GM12878 (cell line): ENCODE results near the gene METTL5. TPM values are rescaled to one million over a fixed set of nuclear protein-coding genes. Genes with fewer than 3 reads are reported as not detected.

Experiments
- ATAC-seq: fragments of 200-7000 bp; cut with Tn5 transposase; 3 replicates; pipeline ENCODE4 v1.9.1; 2020; ENCODE audit warnings: mild to moderate bottlenecking, moderate library complexity
- BruUV-seq: library from RNA; stranded (reverse); fragments of 400-500 nt; replicated peaks from 2 replicates; lab custom pipeline; 2021; lab: Mats Ljungman, UMichigan
- CTCF ChIA-PET: fragments of 300-600 bp; sonication (Branson Sonifier 250); formaldehyde crosslinking; extraction: SDS; loops from one replicate; lab custom pipeline; 2021; ENCODE audit warnings: inconsistent platforms; lab: Yijun Ruan, JAX
- POLR2A ChIA-PET: fragments of 350-600 bp; formaldehyde crosslinking; extraction: SDS; loops from one replicate; lab custom pipeline; 2021; ENCODE audit warnings: inconsistent platforms; lab: Charles Lee
- RAD21 ChIA-PET: fragments of 300-600 bp; sonication (Branson Sonifier 250); formaldehyde crosslinking; loops from one replicate; lab custom pipeline; 2023; ENCODE audit warnings: antibody characterized with exemption; ENCODE audit not compliant: unreplicated experiment; lab: Charles Lee
- SMC1A ChIA-PET: fragments of 300-600 bp; sonication (Branson Sonifier 250); formaldehyde crosslinking; loops from one replicate; lab custom pipeline; 2023; ENCODE audit not compliant: unreplicated experiment, uncharacterized antibody; lab: Charles Lee
- DNase-seq: peaks from one replicate; pipeline ENCODE4 v3.0.0-alpha.2; 2011; ENCODE audit warnings: low read depth, low spot score
- FAIRE-seq: peaks from 3 replicates; lab custom pipeline; 2011; peaks lifted over from hg19 to GRCh38; lab: Jason Lieb, UNC
- H2AFZ ChIP-seq: 2 replicates; pipeline ENCODE4 v1.6.0; 2011; ENCODE audit warnings: low read depth, low read length, control low read depth; ENCODE audit not compliant: control insufficient read depth
- H3K27ac ChIP-seq: 2 replicates; pipeline ENCODE4 v1.5.1; 2011; ENCODE audit warnings: control low read depth; ENCODE audit not compliant: control insufficient read depth, insufficient read depth
- H3K27me3 ChIP-seq, 2 experiments: replicated peaks in 1 of 2; 2 replicates each; pipeline versions ENCODE4 v1.6.0 to v1.6.1; 2011; ENCODE audit warnings: low read length in 1 of 2; ENCODE audit not compliant: control insufficient read depth in 2 of 2, insufficient read depth in 2 of 2
- H3K36me3 ChIP-seq, 2 experiments: 2 replicates each; pipeline ENCODE4 v1.5.1; 2011; ENCODE audit warnings: low read length in 1 of 2; ENCODE audit not compliant: control insufficient read depth in 2 of 2, insufficient read depth in 2 of 2
- H3K4me1 ChIP-seq: 2 replicates; pipeline ENCODE4 v1.6.1; 2011; ENCODE audit warnings: mild to moderate bottlenecking, low read length, moderate library complexity, mixed read lengths; ENCODE audit not compliant: control insufficient read depth, insufficient read depth
- H3K4me2 ChIP-seq: 2 replicates; pipeline ENCODE4 v1.6.0; 2011; ENCODE audit warnings: control low read depth; ENCODE audit not compliant: control insufficient read depth, insufficient read depth
- H3K4me3 ChIP-seq: fragments of 200-600 bp; sonication (generic); 2 replicates; pipeline ENCODE4 v1.5.1; 2016
- H3K79me2 ChIP-seq: 2 replicates; pipeline ENCODE4 v1.6.0; 2011; ENCODE audit warnings: low read length; ENCODE audit not compliant: control insufficient read depth, insufficient read depth
- H3K9ac ChIP-seq: 2 replicates; pipeline ENCODE4 v1.8.0; 2011; ENCODE audit warnings: low read length, control low read depth, mixed read lengths; ENCODE audit not compliant: control insufficient read depth, insufficient read depth
- H3K9me3 ChIP-seq: replicated peaks from 3 replicates; pipeline ENCODE4 v1.5.1; 2011; ENCODE audit warnings: mild to moderate bottlenecking, low read length; ENCODE audit not compliant: control insufficient read depth, insufficient read depth
- H4K20me1 ChIP-seq: 2 replicates; pipeline ENCODE4 v1.6.0; 2011; ENCODE audit not compliant: control insufficient read depth, insufficient read depth
- ASH2L ChIP-seq: fragments of 300-600, 200-600 bp; sonication (generic); IDR thresholded peaks from 2 replicates; pipeline ENCODE4 v1.6.1; 2017; ENCODE audit warnings: low read depth, mild to moderate bottlenecking, borderline replicate concordance
- E4F1 ChIP-seq: fragments of 450-650 bp; IDR thresholded peaks from 2 replicates; pipeline ENCODE4 v1.6.1; 2018; ENCODE audit warnings: borderline replicate concordance, mild to moderate bottlenecking; ENCODE audit not compliant: partially characterized antibody
- ESRRA ChIP-seq: IDR thresholded peaks from 2 replicates; pipeline ENCODE4 v1.6.1; 2012; ENCODE audit warnings: mild to moderate bottlenecking, low read length, improper control_type of control experiment
- FOS ChIP-seq: IDR thresholded peaks from 3 replicates; pipeline ENCODE4 v1.6.1; 2011; ENCODE audit warnings: borderline replicate concordance; ENCODE audit not compliant: insufficient read length; ENCODE audit errors: extremely low read depth
- HSF1 ChIP-seq: fragments of 150-350 bp; IDR thresholded peaks from 2 replicates; pipeline ENCODE4 v1.6.1; 2014; ENCODE audit warnings: mild to moderate bottlenecking, low read depth, low read length
- IRF3 ChIP-seq: fragments of 450-650 bp; IDR thresholded peaks from 2 replicates; pipeline ENCODE4 v1.6.1; 2014; ENCODE audit warnings: mild to moderate bottlenecking
- MTA3 ChIP-seq: IDR thresholded peaks from 2 replicates; pipeline ENCODE4 v1.6.1; 2012; ENCODE audit warnings: low read length, inconsistent platforms, borderline replicate concordance
- TAF1 ChIP-seq: IDR thresholded peaks from 2 replicates; pipeline ENCODE4 v1.6.1; 2011; ENCODE audit warnings: mild to moderate bottlenecking, low read depth, low read length, borderline replicate concordance
- ZBTB40 ChIP-seq: fragments of 450-650 bp; IDR thresholded peaks from 2 replicates; pipeline ENCODE4 v1.6.1; 2016; ENCODE audit warnings: mild to moderate bottlenecking, moderate library complexity, borderline replicate concordance
- WGBS: methylation state at CpG from one replicate; pipeline ENCODE4 v1.1.6; 2016; ENCODE audit warnings: low lambda C conversion rate; ENCODE audit not compliant: insufficient replicate concordance, insufficient coverage; ENCODE audit errors: missing lambda C conversion rate; 5-methylcytosine and 5-hydroxymethylcytosine counted together
- in situ Hi-C: fragments of 300-500 bp; cut with MboI; formaldehyde crosslinking; loops from 9 replicates; pipeline ENCODE4 v1.14.3; 2018; ENCODE audit warnings: mixed read lengths
- intact Hi-C: fragments of 100-400 bp; cut with micrococcal nuclease; formaldehyde crosslinking; loops from one replicate; pipeline ENCODE4 v1.14.2; 2022; ENCODE audit not compliant: unreplicated experiment
- polyA plus RNA-seq, 11 experiments: library from polyadenylated mRNA; depleted of rRNA in 4 of 11; unstranded in 6 of 11; stranded (reverse) in 5 of 11; fragments of >200 nt; fragmentation: Nextera tagmentation in 4 of 11; fragmentation: Illumina TruSeq in 1 of 11; extraction: Ambion mirVana in 4 of 11; extraction: Trizol in 1 of 11; gene quantifications; 1 replicate in 1 of 11; 2 replicates in 10 of 11; pipeline versions ENCODE4 v1.2.1 to v1.2.3, GENCODE V29; 2011 to 2016; ENCODE audit warnings: inconsistent platforms in 2 of 11, missing spikeins in 2 of 11, low read depth in 1 of 11
- total RNA-seq, 4 experiments: library from RNA; depleted of rRNA in 3 of 4; stranded (reverse); fragments of >200 nt in 3 of 4; fragmentation: Illumina TruSeq in 1 of 4; extraction: Trizol in 1 of 4; gene quantifications; 2 replicates each; pipeline versions ENCODE4 v1.2.1 to v1.2.3, GENCODE V29; 2013 to 2021

Gene METTL5
- total and polyA plus RNA-seq, 10 of the 15 experiments (the other 5 are each of a cell fraction or from before 2014, with no cell fraction given): 55.0 to 204 (median 87.4) TPM

GRCh38 chr2:169782513-169782912 is 42.2 kb downstream of the METTL5 start:
- Histone ChIP-seq H3K9me3 (no peaks in the 10 kb centered on the region), H3K4me2 (no peak overlapping the region), H4K20me1 (no peaks in the 10 kb centered on the region), H2AFZ (no peak overlapping the region), H3K36me3 (no peaks in the 10 kb centered on the region), H3K79me2 (no peaks in the 10 kb centered on the region), H3K9ac (no peak overlapping the region), H3K27me3 (no peaks in the 10 kb centered on the region), H3K4me3 (no peak overlapping the region), H3K27ac (no peak overlapping the region), H3K4me1 (no peaks in the 10 kb centered on the region)
- intact Hi-C loops (no loop called here), in situ Hi-C loops (no loop called here)
- ChIA-PET CTCF (interaction anchor here (0.6 to 1.0 kb wide), 3 partner anchors 12 to 144 kb away, joined by 3 to 4 read pairs (median 3); no protein-coding TSS in a partner anchor), SMC1A (interaction anchor here (1.0 kb wide), 1 partner anchor 20 kb away, joined by 3 read pairs; no protein-coding TSS in a partner anchor), RAD21 (no interaction called here), POLR2A (no interaction called here)
- ATAC-seq (no peak), DNase-seq (no peak), FAIRE-seq (no peak)
- BruUV-seq: no TSS peak
- no peak for TF ChIP-seq IRF3
- TF ChIP-seq ASH2L: no peak
- TF ChIP-seq ESRRA: no peak
- no peak for TF ChIP-seq ZBTB40
- no peak for TF ChIP-seq FOS
- TF ChIP-seq E4F1: no peak
- no peak for TF ChIP-seq TAF1
- TF ChIP-seq MTA3: no peak
- no peak for TF ChIP-seq HSF1
- 100% methylated on average over 1 of the region's 1 CpG for WGBS
